Spleen (tissue), 11 donors: Measurements from ENCODE around the gene MAP3K5. TPM values are rescaled to one million over a fixed set of nuclear protein-coding genes. Genes with fewer than 3 reads are reported as not detected.

Source experiments
- DNase-seq: peaks from one replicate; pipeline ENCODE4 v3.0.0-alpha.2; 2020
- H3K27ac ChIP-seq, 8 donors: fragments of 200-600 bp; sonication (generic) in 7 of 8; 1 replicate in 4 of 8; 2 replicates in 4 of 8; pipeline versions ENCODE4 v1.5.0 to v1.8.0; 2016 to 2021; ENCODE audit warnings: inconsistent platforms in 4 of 8, mild to moderate bottlenecking in 4 of 8, moderate library complexity in 1 of 8
- H3K27me3 ChIP-seq, 7 donors: fragments of 200-600 bp; sonication (generic) in 6 of 7; replicated peaks in 1 of 7; 1 replicate in 4 of 7; 2 replicates in 3 of 7; pipeline versions ENCODE4 v1.5.0 to v1.8.0; 2016 to 2021; ENCODE audit warnings: inconsistent platforms in 3 of 7, mild to moderate bottlenecking in 1 of 7
- H3K36me3 ChIP-seq, 6 donors: fragments of 200-600 bp; sonication (generic) in 5 of 6; 1 replicate in 4 of 6; 2 replicates in 2 of 6; pipeline versions ENCODE4 v1.5.0 to v1.8.0; 2016 to 2021; ENCODE audit warnings: inconsistent platforms in 2 of 6
- H3K4me1 ChIP-seq, 6 donors: fragments of 200-600 bp; sonication (generic) in 5 of 6; 1 replicate in 3 of 6; 2 replicates in 3 of 6; pipeline versions ENCODE4 v1.5.0 to v1.8.0; 2016 to 2021; ENCODE audit warnings: inconsistent platforms in 3 of 6
- H3K4me3 ChIP-seq, 8 donors: fragments of 200-600 bp; sonication (generic) in 7 of 8; 1 replicate in 4 of 8; 2 replicates in 4 of 8; pipeline versions ENCODE4 v1.5.0 to v1.8.0; 2016 to 2021; ENCODE audit warnings: inconsistent platforms in 4 of 8, mild to moderate bottlenecking in 4 of 8, moderate library complexity in 2 of 8
- H3K9me3 ChIP-seq, 8 donors: fragments of 200-600 bp; sonication (generic) in 7 of 8; 1 replicate in 4 of 8; 2 replicates in 4 of 8; pipeline versions ENCODE4 v1.5.0 to v1.8.0; 2016 to 2021; ENCODE audit warnings: inconsistent platforms in 4 of 8
- CTCF ChIP-seq, 11 experiments: fragments of 200-600 bp in 7 of 11; fragments of 450-650 bp in 4 of 11; sonication (generic) in 4 of 11; IDR thresholded peaks in 8 of 11; conservative IDR thresholded peaks in 3 of 11; 1 replicate in 7 of 11; 2 replicates in 4 of 11; pipeline versions ENCODE4 v1.4.0 to v1.8.0; 2016 to 2021; ENCODE audit warnings: antibody characterized with exemption in 11 of 11, inconsistent platforms in 4 of 11, mild to moderate bottlenecking in 1 of 11
- POLR2A ChIP-seq, 3 donors: fragments of 450-650 bp; IDR thresholded peaks; one replicate each; pipeline ENCODE4 v1.5.1; 2017; ENCODE audit warnings: antibody characterized with exemption in 3 of 3, mild to moderate bottlenecking in 1 of 3
- POLR2AphosphoS5 ChIP-seq, 3 donors: sonication (generic); formaldehyde crosslinking; IDR thresholded peaks; one replicate each; pipeline ENCODE4 v1.5.1; 2017; ENCODE audit warnings: antibody characterized with exemption in 3 of 3
- WGBS, 5 donors: extraction: QIAGEN DNeasy Blood & Tissue Kit in 3 of 5; methylation state at CpG; one replicate each; pipeline versions ENCODE4 v1.1.5 to v1.1.7; 2013 to 2018; 5-methylcytosine and 5-hydroxymethylcytosine counted together
- intact Hi-C: fragments of 100-400 bp; cut with DNase I; formaldehyde crosslinking; loops from one replicate; pipeline ENCODE4 v1.15.0; 2023; ENCODE audit warnings: low total_unique reads
- polyA plus RNA-seq, 3 donors: library from polyadenylated mRNA; stranded (reverse); fragments of 200-250 nt; gene quantifications; one replicate each; pipeline ENCODE4 v1.2.1, GENCODE V29; 2013
- total RNA-seq, 7 donors: library from RNA; depleted of rRNA in 3 of 7; stranded (reverse); fragments of >200 nt in 3 of 7; fragmentation: NEBNext Ultra II Directional in 4 of 7; extraction: Animal tissue kit (Norgen Biotek cat#: 25700) in 4 of 7; gene quantifications; one replicate each; pipeline versions ENCODE4 v1.1.0 to v1.2.1, GENCODE V29; 2016 to 2021
- donor health status: healthy with polysubstance abuse.
- donor health status: DM: no; HTN: no; CAD: no; lungs with moderate emphysema.
- donor health status: DM: no; HTN: no; CAD: no.
- donor health status: Bipolar disorder and iron deficiency.
- donor health status: healthy.
- donor health status: DM: no; HTN: no; CAD: no.
- donor health status: DM: yes; HTN: yes; CAD: no.

The MAP3K5 gene
- total and polyA plus RNA-seq, 10 donors, result 7.2 to 55.0 (median 33.2) TPM

- Histone ChIP-seq H3K9me3 (no peaks in the 10 kb centered on the region), H3K36me3 (peaks cover 3 to 95% (median 21%) of the 10 kb centered on the region in 6 donors), H3K4me3 (no peak overlapping the region), H3K4me1 (peaks cover 0 to 19% (median 3%) of the 10 kb centered on the region in 6 donors), H3K27me3 (no peaks in the 10 kb centered on the region), H3K27ac (no peak overlapping the region)
- intact Hi-C loops, result no loop called here
- no peak for TF ChIP-seq CTCF (IDR thresholded peaks at IDR 0.05 in 8 of 11, conservative IDR thresholded peaks at IDR 0.05 in 3 of 11)
- TF ChIP-seq POLR2AphosphoS5 (IDR thresholded peaks at IDR 0.05), result no peak
- TF ChIP-seq POLR2A (IDR thresholded peaks at IDR 0.05), result no peak
- no peak for DNase-seq
- WGBS, 5 donors, result 91 to 96% (median 95%) methylated on average over 6 of the region's 6 CpGs
Measured at GRCh38 chr6:136612666-136613389, 179.4 kb downstream of the MAP3K5 start.

- WGBS, 5 donors, result 96 to 100% (median 98%) methylated on average over 1 of the region's 1 CpG
- Histone ChIP-seq H3K9me3 (no peaks in the 10 kb centered on the region), H3K4me3 (no peak overlapping the region), H3K27me3 (no peaks in the 10 kb centered on the region), H3K36me3 (peaks cover 3 to 93% (median 22%) of the 10 kb centered on the region in 6 donors), H3K4me1 (peaks cover 0 to 19% (median 3%) of the 10 kb centered on the region in 6 donors), H3K27ac (no peak overlapping the region)
- DNase-seq, result no peak
- intact Hi-C loops, result no loop called here
- no peak for TF ChIP-seq POLR2AphosphoS5 (IDR thresholded peaks at IDR 0.05)
- no peak for TF ChIP-seq POLR2A (IDR thresholded peaks at IDR 0.05)
- no peak for TF ChIP-seq CTCF (IDR thresholded peaks at IDR 0.05 in 8 of 11, conservative IDR thresholded peaks at IDR 0.05 in 3 of 11)
Measured at GRCh38 chr6:136611746-136612145, 180.5 kb downstream of the MAP3K5 start.

- no peak overlapping the region for H3K4me3 ChIP-seq
- WGBS, 5 donors, result 89 to 96% (median 94%) methylated on average over 2 of the region's 2 CpGs
- peaks cover 3 to 93% (median 25%) of the 10 kb centered on the region in 6 donors for H3K36me3 ChIP-seq
- peak overlapping the region in 2 of 8 donors; percentile 5 to 60 for H3K27ac ChIP-seq
- DNase-seq, result no peak
- TF ChIP-seq CTCF (IDR thresholded peaks at IDR 0.05 in 8 of 11, conservative IDR thresholded peaks at IDR 0.05 in 3 of 11) (no peak), POLR2AphosphoS5 (IDR thresholded peaks at IDR 0.05) (no peak), POLR2A (IDR thresholded peaks at IDR 0.05) (no peak)
- intact Hi-C loops, result no loop called here
- no peaks in the 10 kb centered on the region for H3K27me3 ChIP-seq
- peaks cover 0 to 19% (median 3%) of the 10 kb centered on the region in 6 donors for H3K4me1 ChIP-seq
- H3K9me3 ChIP-seq, result no peaks in the 10 kb centered on the region
Measured at GRCh38 chr6:136611133-136611532, 181.1 kb downstream of the MAP3K5 start.

- H3K4me1 ChIP-seq, result peaks cover 0 to 19% (median 3%) of the 10 kb centered on the region in 6 donors
- 27 to 39% (median 34%) methylated on average over 4 of the region's 4 CpGs for WGBS, 5 donors
- H3K27ac ChIP-seq, result peak overlapping the region in 7 of 8 donors; percentile 7 to 60 (median 34)
- peaks cover 3 to 96% (median 25%) of the 10 kb centered on the region in 6 donors for H3K36me3 ChIP-seq
- H3K4me3 ChIP-seq, result no peak overlapping the region
- H3K27me3 ChIP-seq, result no peaks in the 10 kb centered on the region
- no peak for DNase-seq
- TF ChIP-seq CTCF (IDR thresholded peaks at IDR 0.05 in 8 of 11, conservative IDR thresholded peaks at IDR 0.05 in 3 of 11), result no peak
- no peak for TF ChIP-seq POLR2A (IDR thresholded peaks at IDR 0.05)
- no peak for TF ChIP-seq POLR2AphosphoS5 (IDR thresholded peaks at IDR 0.05)
- no peaks in the 10 kb centered on the region for H3K9me3 ChIP-seq
- intact Hi-C loops, result no loop called here
Measured at GRCh38 chr6:136609873-136610706, 182.2 kb downstream of the MAP3K5 start.
